DND-41 (cell line): ENCODE measurements around the gene RASGRP4.

Source experiments
- EZH2 ChIP-seq: IDR thresholded peaks from 3 replicates; pipeline ENCODE4 v1.6.1; 2012; ENCODE audit warnings: borderline replicate concordance, low read depth, mild to moderate bottlenecking, moderate library complexity, low read length, inconsistent platforms; ENCODE audit not compliant: severe bottlenecking
- TF ChIP-seq, protein P1 (sequence below): IDR thresholded peaks from 2 replicates; pipeline ENCODE4 v1.5.1; 2012; ENCODE audit warnings: borderline replicate concordance, low read length, moderate library complexity, mild to moderate bottlenecking; ENCODE audit not compliant: poor library complexity, severe bottlenecking; ENCODE audit errors: extremely low read depth

DNA sequence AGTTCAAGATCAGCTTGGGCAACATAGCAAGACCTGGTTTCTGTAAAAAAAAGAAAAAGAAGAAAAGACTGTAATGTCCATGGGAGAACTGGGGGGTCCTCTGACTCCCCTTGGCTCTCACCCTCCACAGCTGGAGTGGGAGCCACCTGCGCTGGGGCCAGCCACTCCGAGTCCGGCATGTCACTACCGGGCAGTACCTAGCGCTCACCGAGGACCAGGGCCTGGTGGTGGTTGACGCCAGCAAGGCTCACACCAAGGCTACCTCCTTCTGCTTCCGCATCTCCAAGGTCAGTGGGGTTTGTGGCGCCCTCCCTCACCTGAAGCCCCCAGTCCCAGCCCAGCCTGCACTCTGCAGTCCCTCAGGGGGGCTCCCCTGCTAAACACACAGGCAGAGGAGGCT lies 22.2 kb upstream of the RASGRP4 start:
- no peak for TF ChIP-seq EZH2
- TF ChIP-seq, protein P1, sequence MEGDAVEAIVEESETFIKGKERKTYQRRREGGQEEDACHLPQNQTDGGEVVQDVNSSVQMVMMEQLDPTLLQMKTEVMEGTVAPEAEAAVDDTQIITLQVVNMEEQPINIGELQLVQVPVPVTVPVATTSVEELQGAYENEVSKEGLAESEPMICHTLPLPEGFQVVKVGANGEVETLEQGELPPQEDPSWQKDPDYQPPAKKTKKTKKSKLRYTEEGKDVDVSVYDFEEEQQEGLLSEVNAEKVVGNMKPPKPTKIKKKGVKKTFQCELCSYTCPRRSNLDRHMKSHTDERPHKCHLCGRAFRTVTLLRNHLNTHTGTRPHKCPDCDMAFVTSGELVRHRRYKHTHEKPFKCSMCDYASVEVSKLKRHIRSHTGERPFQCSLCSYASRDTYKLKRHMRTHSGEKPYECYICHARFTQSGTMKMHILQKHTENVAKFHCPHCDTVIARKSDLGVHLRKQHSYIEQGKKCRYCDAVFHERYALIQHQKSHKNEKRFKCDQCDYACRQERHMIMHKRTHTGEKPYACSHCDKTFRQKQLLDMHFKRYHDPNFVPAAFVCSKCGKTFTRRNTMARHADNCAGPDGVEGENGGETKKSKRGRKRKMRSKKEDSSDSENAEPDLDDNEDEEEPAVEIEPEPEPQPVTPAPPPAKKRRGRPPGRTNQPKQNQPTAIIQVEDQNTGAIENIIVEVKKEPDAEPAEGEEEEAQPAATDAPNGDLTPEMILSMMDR: no peak
